ENCODE measurements around the gene ST3GAL5. TPM values are rescaled to one million over a fixed set of nuclear protein-coding genes. Genes with fewer than 3 reads are reported as not detected.

Gene ST3GAL5
- total and polyA plus RNA-seq, 2 donors (not counting 1 experiment from before 2014, with no cell fraction given), result 42.6 to 94.3 TPM

- Histone ChIP-seq H3K27ac (ENCODE audit: low read length in 2 of 2) (no peak overlapping the region), H3K36me3 (replicated peaks in 1 of 2; ENCODE audit: control extremely low read depth in 1 of 2, control insufficient read depth in 1 of 2, extremely low read depth in 1 of 2, insufficient read depth in 2 of 2, low read length in 1 of 2) (no peaks in the 10 kb centered on the region), H3K9ac (ENCODE audit: low read length) (no peak overlapping the region), H3K9me3 (ENCODE audit: control extremely low read depth in 1 of 3, control insufficient read depth in 2 of 3, insufficient read depth in 1 of 3, low read length in 2 of 3) (peaks cover 0 to 21% (median 19%) of the 10 kb centered on the region in 3 donors), H2AFZ (ENCODE audit: insufficient read depth, low read depth, low read length, poor library complexity, severe bottlenecking) (no peak overlapping the region), H4K20me1 (ENCODE audit: control insufficient read depth, insufficient read depth, low read length, poor library complexity, severe bottlenecking) (no peaks in the 10 kb centered on the region), H3K4me2 (replicated peaks; ENCODE audit: low read depth, low read length, poor library complexity, severe bottlenecking) (no peak overlapping the region), H3K79me2 (ENCODE audit: control insufficient read depth, insufficient read depth, low read length) (no peaks in the 10 kb centered on the region), H3K4me3 (ENCODE audit: control extremely low read depth in 1 of 5, extremely low read depth in 1 of 5, insufficient read depth in 1 of 5, low read depth in 2 of 5, low read length in 4 of 5) (no peak overlapping the region), H3K27me3 (replicated peaks in 1 of 4; ENCODE audit: control extremely low read depth in 1 of 4, control insufficient read depth in 3 of 4, insufficient read depth in 4 of 4, low read length in 3 of 4) (no peaks in the 10 kb centered on the region), H3K4me1 (ENCODE audit: control insufficient read depth in 2 of 2, insufficient read depth in 2 of 2, low read length in 2 of 2) (no peaks in the 10 kb centered on the region)
- DNase-seq, result no peak
- no peak for ATAC-seq (ENCODE audit: low read depth)
- no peak for TF ChIP-seq EZH2 (IDR thresholded peaks at IDR 0.05; ENCODE audit: borderline replicate concordance, insufficient read depth, low read depth, low read length, poor library complexity, severe bottlenecking)
- TF ChIP-seq, protein P1, sequence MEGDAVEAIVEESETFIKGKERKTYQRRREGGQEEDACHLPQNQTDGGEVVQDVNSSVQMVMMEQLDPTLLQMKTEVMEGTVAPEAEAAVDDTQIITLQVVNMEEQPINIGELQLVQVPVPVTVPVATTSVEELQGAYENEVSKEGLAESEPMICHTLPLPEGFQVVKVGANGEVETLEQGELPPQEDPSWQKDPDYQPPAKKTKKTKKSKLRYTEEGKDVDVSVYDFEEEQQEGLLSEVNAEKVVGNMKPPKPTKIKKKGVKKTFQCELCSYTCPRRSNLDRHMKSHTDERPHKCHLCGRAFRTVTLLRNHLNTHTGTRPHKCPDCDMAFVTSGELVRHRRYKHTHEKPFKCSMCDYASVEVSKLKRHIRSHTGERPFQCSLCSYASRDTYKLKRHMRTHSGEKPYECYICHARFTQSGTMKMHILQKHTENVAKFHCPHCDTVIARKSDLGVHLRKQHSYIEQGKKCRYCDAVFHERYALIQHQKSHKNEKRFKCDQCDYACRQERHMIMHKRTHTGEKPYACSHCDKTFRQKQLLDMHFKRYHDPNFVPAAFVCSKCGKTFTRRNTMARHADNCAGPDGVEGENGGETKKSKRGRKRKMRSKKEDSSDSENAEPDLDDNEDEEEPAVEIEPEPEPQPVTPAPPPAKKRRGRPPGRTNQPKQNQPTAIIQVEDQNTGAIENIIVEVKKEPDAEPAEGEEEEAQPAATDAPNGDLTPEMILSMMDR (IDR thresholded peaks at IDR 0.05), result no peak
- H3K9me3 Mint-ChIP-seq (ENCODE audit: insufficient read depth), result peaks cover 7% of the 10 kb centered on the region
- no peaks in the 10 kb centered on the region for H3K27me3 Mint-ChIP-seq
- H3K4me1 Mint-ChIP-seq, result no peaks in the 10 kb centered on the region
- no peak overlapping the region for H3K27ac Mint-ChIP-seq
- intact Hi-C loops (cut with micrococcal nuclease), result no loop called here
- 100% methylated on average over 1 of the region's 2 CpGs for WGBS (ENCODE audit: insufficient coverage)
- no peak overlapping the region for H3K4me3 Mint-ChIP-seq
- POLR2A ChIA-PET, result no interaction called here
- CTCF ChIA-PET, result interaction anchor here (0.6 to 0.9 kb wide), 4 partner anchors 13 to 124 kb away, joined by 3 to 6 read pairs (median 4); no protein-coding TSS in a partner anchor
Measured at GRCh38 chr2:85938456-85938855, 49.7 kb upstream of the ST3GAL5 start.

DNA sequence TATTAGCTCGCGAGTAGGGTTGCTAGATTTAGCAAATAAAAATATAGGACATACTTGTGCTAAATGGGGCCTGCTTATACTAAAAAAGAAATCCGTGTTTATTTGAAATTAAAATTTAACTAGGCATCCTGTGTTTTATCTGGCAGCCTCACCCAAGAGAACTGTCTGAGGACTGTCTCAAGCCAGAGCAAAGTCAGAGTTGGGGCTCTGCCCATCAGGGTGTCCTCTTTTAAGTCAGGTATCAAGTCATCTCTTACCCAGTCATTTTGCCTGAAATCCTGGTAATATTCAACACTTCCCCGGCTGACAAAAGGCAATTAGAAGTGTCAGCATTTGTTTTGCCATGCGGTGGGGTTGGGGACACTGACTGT lies 48.3 kb upstream of the ST3GAL5 start:
- intact Hi-C loops (cut with micrococcal nuclease), result no loop called here
- H3K79me2 ChIP-seq (ENCODE audit: control insufficient read depth, insufficient read depth, low read length), result no peaks in the 10 kb centered on the region
- H3K27me3 ChIP-seq (replicated peaks in 1 of 4; ENCODE audit: control extremely low read depth in 1 of 4, control insufficient read depth in 3 of 4, insufficient read depth in 4 of 4, low read length in 3 of 4), result no peaks in the 10 kb centered on the region
- Mint-ChIP-seq H3K4me1 (no peaks in the 10 kb centered on the region), H3K9me3 (ENCODE audit: insufficient read depth) (no peaks in the 10 kb centered on the region), H3K27me3 (no peaks in the 10 kb centered on the region), H3K27ac (no peak overlapping the region), H3K4me3 (no peak overlapping the region)
- TF ChIP-seq, protein P1 (IDR thresholded peaks at IDR 0.05), result no peak
- TF ChIP-seq EZH2 (IDR thresholded peaks at IDR 0.05; ENCODE audit: borderline replicate concordance, insufficient read depth, low read depth, low read length, poor library complexity, severe bottlenecking), result no peak
- no peak overlapping the region for H3K9ac ChIP-seq (ENCODE audit: low read length)
- DNase-seq (no peak), ATAC-seq (ENCODE audit: low read depth) (no peak)
- 97% methylated on average over 3 of the region's 5 CpGs for WGBS (ENCODE audit: insufficient coverage)
- H3K27ac ChIP-seq (ENCODE audit: low read length in 2 of 2), result no peak overlapping the region
- H3K4me1 ChIP-seq (ENCODE audit: control insufficient read depth in 2 of 2, insufficient read depth in 2 of 2, low read length in 2 of 2), result no peaks in the 10 kb centered on the region
- no peaks in the 10 kb centered on the region for H4K20me1 ChIP-seq (ENCODE audit: control insufficient read depth, insufficient read depth, low read length, poor library complexity, severe bottlenecking)
- ChIA-PET POLR2A (no interaction called here), CTCF (no interaction called here)
- no peak overlapping the region for H3K4me3 ChIP-seq (ENCODE audit: control extremely low read depth in 1 of 5, extremely low read depth in 1 of 5, insufficient read depth in 1 of 5, low read depth in 2 of 5, low read length in 4 of 5)
- H3K36me3 ChIP-seq (replicated peaks in 1 of 2; ENCODE audit: control extremely low read depth in 1 of 2, control insufficient read depth in 1 of 2, extremely low read depth in 1 of 2, insufficient read depth in 2 of 2, low read length in 1 of 2), result no peaks in the 10 kb centered on the region
- H2AFZ ChIP-seq (ENCODE audit: insufficient read depth, low read depth, low read length, poor library complexity, severe bottlenecking), result no peak overlapping the region
- H3K9me3 ChIP-seq (ENCODE audit: control extremely low read depth in 1 of 3, control insufficient read depth in 2 of 3, insufficient read depth in 1 of 3, low read length in 2 of 3), result peaks cover 0 to 12% (median 11%) of the 10 kb centered on the region in 3 donors
- H3K4me2 ChIP-seq (replicated peaks; ENCODE audit: low read depth, low read length, poor library complexity, severe bottlenecking), result no peak overlapping the region

Data from B cell (primary cell).